22Rv1 (cell line): ENCODE results near the gene SYT13.
"Not testable (repeated sequence)": the region's sequence is repeated elsewhere in the genome, so short reads cannot be mapped to it uniquely, and the experiment has no call there.

ENCODE experiments used
- H3K27ac ChIP-seq: fragments of 450-650 bp; 2 replicates; pipeline ENCODE4 v1.5.1; 2017
- ZFX ChIP-seq: fragments of 450-650 bp; IDR thresholded peaks from 2 replicates; pipeline ENCODE4 v1.6.1; 2017; ENCODE audit warnings: antibody characterized with exemption, borderline replicate concordance
- TF ChIP-seq, protein P1 (sequence below): fragments of 450-650 bp; IDR thresholded peaks from 2 replicates; pipeline ENCODE4 v1.5.1; 2017; ENCODE audit warnings: mild to moderate bottlenecking

SYT13 gene

DNA sequence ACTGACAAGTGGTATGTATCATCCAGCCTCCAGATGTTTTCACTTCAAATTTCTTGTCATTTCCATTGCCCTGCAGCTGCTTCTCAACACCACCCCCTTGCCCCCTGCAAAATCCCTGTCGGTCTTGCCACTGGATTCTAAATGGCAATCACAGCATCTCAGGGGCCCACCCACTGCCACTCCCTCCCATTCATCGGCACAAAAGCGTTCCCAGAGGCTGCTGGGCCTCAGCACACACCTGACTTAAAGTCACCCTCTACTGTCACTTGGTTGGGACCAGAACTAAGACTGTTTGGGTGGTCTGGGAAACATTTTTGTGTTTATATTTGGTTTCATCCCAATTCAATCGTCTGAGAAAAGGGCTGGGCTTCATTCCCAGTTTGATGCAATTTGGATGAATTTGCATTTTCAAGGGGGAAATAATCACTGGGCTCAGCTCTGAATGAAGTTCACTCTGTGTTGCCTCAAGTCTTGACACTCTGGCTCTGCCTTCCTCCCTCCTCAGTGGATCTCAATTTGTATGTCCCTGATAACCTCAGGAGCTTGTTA, 27.1 kb downstream of the SYT13 start:
- no peak overlapping the region for H3K27ac ChIP-seq
- TF ChIP-seq ZFX, result no peak
- TF ChIP-seq, protein P1, sequence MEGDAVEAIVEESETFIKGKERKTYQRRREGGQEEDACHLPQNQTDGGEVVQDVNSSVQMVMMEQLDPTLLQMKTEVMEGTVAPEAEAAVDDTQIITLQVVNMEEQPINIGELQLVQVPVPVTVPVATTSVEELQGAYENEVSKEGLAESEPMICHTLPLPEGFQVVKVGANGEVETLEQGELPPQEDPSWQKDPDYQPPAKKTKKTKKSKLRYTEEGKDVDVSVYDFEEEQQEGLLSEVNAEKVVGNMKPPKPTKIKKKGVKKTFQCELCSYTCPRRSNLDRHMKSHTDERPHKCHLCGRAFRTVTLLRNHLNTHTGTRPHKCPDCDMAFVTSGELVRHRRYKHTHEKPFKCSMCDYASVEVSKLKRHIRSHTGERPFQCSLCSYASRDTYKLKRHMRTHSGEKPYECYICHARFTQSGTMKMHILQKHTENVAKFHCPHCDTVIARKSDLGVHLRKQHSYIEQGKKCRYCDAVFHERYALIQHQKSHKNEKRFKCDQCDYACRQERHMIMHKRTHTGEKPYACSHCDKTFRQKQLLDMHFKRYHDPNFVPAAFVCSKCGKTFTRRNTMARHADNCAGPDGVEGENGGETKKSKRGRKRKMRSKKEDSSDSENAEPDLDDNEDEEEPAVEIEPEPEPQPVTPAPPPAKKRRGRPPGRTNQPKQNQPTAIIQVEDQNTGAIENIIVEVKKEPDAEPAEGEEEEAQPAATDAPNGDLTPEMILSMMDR, result no peak

DNA sequence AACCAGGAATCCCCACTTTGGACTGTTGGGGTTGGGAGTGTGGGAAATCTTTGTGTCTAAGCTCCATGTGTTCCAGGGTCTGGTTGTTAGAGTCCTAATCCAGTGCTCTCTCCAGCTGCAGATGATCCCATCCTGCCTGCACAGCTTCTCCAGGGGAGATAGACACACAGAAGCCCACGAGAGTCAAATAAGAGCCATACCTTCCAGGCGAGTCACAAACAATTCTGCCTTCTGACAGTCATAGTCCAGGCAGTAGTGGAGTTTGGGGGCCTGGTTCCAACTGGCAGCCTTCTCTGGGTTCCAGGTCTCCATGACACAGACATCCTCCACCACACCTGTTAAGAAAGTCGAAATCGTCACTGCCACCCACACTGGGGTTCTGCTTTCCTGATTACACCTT, 32.1 kb downstream of the SYT13 start:
- TF ChIP-seq, protein P1, result no peak
- TF ChIP-seq ZFX, result no peak
- no peak overlapping the region for H3K27ac ChIP-seq

DNA sequence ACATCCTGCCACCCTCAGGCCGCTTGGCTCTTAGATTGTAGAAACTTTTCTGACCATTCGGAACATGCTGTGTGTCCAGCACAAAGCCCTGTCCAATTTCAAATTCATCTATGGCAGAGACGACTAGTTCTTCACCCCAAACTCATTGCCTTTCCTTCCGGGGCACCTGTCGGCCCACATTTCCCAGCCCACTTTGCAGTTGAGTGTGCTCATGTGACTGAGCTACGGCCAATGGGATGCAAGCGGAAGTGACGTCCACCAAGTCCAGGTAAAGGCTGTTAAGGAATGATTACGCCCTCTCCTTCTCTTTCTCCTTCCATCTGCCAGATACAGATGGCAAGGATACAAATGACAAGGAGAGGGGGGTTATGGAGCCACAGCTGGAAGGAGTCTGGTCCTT, 32.5 kb downstream of the SYT13 start:
- H3K27ac ChIP-seq, result no peak overlapping the region
- TF ChIP-seq, protein P1, result no peak
- TF ChIP-seq ZFX, result no peak

DNA sequence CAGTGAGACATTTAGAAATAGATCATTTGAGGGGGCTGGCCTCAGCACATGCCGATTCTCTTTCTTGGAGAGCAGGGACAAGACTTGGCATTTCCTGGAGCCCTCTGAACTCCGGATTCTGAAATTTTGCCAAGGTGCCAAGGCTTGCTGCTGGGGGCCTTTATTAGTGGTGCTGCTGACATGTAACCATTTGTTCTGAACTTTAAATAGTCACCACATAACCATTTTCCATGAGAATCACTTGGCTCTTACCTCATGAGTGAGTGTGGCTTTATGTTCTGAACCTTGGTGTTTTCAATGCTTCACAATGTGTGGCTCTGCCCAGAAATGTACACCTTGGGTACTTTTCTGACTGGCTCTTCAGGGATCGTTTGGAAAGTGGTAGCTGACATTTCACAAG, 33.3 kb downstream of the SYT13 start:
- no peak overlapping the region for H3K27ac ChIP-seq
- TF ChIP-seq, protein P1, result no peak
- TF ChIP-seq ZFX, result no peak

DNA sequence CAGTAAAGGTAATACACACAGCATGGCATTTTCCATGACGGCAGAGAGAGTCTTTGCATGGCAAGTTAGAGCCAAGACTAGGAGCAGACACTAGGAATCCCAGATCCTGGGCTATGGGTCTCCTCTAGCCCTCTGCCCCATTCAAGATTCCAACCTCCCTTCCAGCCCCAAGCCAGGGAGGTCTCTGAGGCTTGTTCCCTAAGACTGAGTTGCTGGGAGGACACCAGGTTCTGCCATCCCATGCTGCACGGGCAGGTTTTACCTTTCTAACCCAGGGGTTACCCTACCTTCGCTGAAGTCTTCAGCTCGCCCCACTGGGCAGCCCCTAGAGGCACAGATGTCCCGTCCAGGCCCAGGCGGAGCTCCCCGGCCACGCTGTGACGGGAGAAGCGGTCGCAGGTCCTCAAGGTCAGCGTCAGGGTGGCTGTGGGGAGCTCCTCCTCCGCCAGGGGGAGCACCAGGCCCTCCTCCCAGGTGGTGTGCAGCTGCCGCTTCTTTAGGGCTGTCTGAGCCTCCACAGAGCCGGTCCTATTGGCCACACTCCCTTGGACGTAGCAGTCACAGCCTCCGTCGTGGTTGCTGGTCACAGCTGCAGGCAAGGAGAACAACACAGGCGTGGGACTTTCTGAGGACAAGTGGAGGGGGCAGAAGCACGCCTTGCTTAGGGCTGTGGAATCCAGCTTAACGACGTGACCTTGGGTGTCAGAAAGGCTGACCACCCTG, 33.8 kb downstream of the SYT13 start:
- no peak overlapping the region for H3K27ac ChIP-seq
- TF ChIP-seq, protein P1, result peak; percentile 85
- no peak for TF ChIP-seq ZFX

DNA sequence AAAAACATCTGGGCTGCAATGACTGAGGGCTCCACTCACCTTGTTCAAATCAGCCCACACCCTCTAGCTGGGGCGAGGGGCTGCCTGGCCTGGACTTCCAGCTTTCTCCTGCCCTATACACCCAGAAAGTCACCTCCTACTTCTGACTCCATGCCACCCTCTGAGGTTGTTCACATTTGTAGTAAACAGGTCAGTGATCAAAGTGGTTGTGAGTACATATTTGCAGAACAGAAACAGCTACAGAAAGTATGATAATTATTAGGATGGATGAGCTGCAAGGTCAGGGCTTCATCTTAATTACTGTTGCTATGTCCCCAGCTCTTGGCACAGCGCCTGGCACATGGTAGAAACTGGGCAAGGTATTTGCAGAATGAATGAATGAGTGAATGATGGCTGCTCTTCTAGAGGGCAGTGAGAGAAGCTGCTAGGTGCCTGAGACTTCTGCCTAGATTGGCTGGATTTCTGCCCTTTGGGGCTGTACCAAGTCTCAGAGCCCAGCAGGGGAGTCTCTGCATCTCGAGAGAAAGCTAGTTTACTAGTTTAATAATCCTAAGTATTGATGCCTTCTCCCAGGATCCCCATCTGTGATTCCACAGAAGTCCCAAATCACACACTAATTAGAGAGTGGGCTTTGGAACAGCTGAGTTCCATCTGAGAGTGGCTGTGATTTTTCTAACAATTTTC, 36.0 kb downstream of the SYT13 start:
- no peak for TF ChIP-seq ZFX
- TF ChIP-seq, protein P1, result no peak
- H3K27ac ChIP-seq, result no peak overlapping the region

DNA sequence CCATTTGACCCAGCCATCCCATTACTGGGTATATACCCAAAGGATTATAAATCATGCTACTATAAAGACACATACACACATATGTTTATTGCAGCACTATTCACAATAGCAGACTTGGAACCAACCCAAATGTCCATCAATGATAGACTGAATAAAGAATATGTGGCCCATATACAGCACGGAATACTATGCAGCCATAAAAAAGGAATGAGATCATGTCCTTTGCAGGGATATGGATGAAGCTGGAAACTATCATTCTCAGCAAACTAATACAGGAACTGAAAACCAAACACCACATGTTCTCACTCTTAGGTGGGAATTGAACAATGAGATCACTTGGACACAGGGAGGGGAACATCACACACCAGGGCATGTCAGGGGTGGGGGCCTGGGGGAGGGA, 36.8 kb downstream of the SYT13 start:
- not testable (repeated sequence) for H3K27ac ChIP-seq
